Measurements from ENCODE around the gene SLC35F3.

Gene SLC35F3

DNA sequence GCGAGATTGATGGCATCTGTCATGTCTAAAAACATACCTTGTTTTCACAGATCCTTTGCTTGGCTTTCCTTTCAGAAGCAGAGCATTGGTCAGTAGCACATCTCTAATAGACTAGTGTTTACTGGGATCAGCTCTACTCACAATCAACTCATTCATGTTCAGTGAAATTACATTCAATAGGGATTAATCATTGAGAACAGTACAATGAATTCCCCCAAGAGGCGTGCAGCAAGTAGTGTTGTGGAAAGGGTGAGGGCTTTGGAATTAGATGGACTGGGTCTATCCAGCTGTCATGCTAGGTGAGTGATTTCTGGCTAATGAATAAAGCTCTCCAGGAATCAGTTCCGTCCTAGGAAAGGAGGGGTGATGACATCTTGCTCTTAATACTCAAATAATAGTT, 313.6 kb downstream of the SLC35F3 start:
- no peak overlapping the region for H3K4me2 ChIP-seq (ENCODE audit: low read length)
- H3K27ac ChIP-seq (ENCODE audit: low read depth, low read length) = no peak overlapping the region
- H3K27me3 ChIP-seq (ENCODE audit: control insufficient read depth, low read length) = no peaks in the 10 kb centered on the region

DNA sequence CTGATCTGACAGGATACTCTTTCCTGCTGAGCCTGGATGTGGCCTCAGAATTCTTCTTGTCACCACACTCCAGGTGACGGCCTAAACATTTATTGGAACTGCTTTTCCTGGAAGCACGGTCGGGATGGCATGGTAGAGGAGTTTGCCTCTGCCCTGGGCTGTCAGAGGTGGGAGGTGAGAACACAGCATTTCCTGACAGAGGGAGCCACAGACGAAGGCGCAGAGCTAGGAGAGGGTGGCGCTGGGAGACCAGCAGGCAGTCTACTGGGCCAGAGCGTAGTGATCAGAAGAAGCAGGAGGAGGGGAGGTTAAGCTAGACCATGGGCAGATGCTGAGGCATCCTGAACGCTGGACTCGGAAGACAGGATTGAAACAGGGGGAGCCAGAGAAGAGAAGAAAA, 315.2 kb downstream of the SLC35F3 start:
- Histone ChIP-seq H3K4me3 (ENCODE audit: low read length) (no peak overlapping the region), H3K9me3 (ENCODE audit: control insufficient read depth, insufficient read depth, low read length) (no peaks in the 10 kb centered on the region), H3K4me1 (ENCODE audit: control insufficient read depth, low read length) (no peaks in the 10 kb centered on the region), H3K36me3 (ENCODE audit: control insufficient read depth, low read length) (no peaks in the 10 kb centered on the region), H3K27ac (ENCODE audit: low read depth, low read length) (no peak overlapping the region), H3K79me2 (ENCODE audit: control insufficient read depth, low read length) (no peaks in the 10 kb centered on the region), H4K20me1 (ENCODE audit: control insufficient read depth, insufficient read depth, low read depth, low read length) (no peaks in the 10 kb centered on the region), H3K9me2 (replicated peaks; ENCODE audit: control insufficient read depth, low read length) (no peaks in the 10 kb centered on the region), H3F3A (ENCODE audit: control insufficient read depth, insufficient read depth) (no peaks in the 10 kb centered on the region), H3K4me2 (ENCODE audit: low read length) (no peak overlapping the region), H3K27me3 (ENCODE audit: control insufficient read depth, low read length) (no peaks in the 10 kb centered on the region)
- no peak for TF ChIP-seq EZH2phosphoT487 (IDR thresholded peaks at IDR 0.05; ENCODE audit: borderline replicate concordance, low read length)
- TF ChIP-seq, protein P1, sequence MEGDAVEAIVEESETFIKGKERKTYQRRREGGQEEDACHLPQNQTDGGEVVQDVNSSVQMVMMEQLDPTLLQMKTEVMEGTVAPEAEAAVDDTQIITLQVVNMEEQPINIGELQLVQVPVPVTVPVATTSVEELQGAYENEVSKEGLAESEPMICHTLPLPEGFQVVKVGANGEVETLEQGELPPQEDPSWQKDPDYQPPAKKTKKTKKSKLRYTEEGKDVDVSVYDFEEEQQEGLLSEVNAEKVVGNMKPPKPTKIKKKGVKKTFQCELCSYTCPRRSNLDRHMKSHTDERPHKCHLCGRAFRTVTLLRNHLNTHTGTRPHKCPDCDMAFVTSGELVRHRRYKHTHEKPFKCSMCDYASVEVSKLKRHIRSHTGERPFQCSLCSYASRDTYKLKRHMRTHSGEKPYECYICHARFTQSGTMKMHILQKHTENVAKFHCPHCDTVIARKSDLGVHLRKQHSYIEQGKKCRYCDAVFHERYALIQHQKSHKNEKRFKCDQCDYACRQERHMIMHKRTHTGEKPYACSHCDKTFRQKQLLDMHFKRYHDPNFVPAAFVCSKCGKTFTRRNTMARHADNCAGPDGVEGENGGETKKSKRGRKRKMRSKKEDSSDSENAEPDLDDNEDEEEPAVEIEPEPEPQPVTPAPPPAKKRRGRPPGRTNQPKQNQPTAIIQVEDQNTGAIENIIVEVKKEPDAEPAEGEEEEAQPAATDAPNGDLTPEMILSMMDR (IDR thresholded peaks at IDR 0.05; ENCODE audit: low read depth, low read length, poor library complexity, severe bottlenecking) = no peak

More for the DNA sequence above, 313.6 kb downstream of the SLC35F3 start:
- Histone ChIP-seq H3K9me2 (replicated peaks; ENCODE audit: control insufficient read depth, low read length) (no peaks in the 10 kb centered on the region), H3F3A (ENCODE audit: control insufficient read depth, insufficient read depth) (no peaks in the 10 kb centered on the region), H3K79me2 (ENCODE audit: control insufficient read depth, low read length) (no peaks in the 10 kb centered on the region), H3K36me3 (ENCODE audit: control insufficient read depth, low read length) (no peaks in the 10 kb centered on the region), H3K4me1 (ENCODE audit: control insufficient read depth, low read length) (no peaks in the 10 kb centered on the region), H3K4me3 (ENCODE audit: low read length) (no peak overlapping the region), H3K9me3 (ENCODE audit: control insufficient read depth, insufficient read depth, low read length) (no peaks in the 10 kb centered on the region), H4K20me1 (ENCODE audit: control insufficient read depth, insufficient read depth, low read depth, low read length) (no peaks in the 10 kb centered on the region)
- TF ChIP-seq, protein P1 (IDR thresholded peaks at IDR 0.05; ENCODE audit: low read depth, low read length, poor library complexity, severe bottlenecking) = no peak
- no peak for TF ChIP-seq EZH2phosphoT487 (IDR thresholded peaks at IDR 0.05; ENCODE audit: borderline replicate concordance, low read length)

DNA sequence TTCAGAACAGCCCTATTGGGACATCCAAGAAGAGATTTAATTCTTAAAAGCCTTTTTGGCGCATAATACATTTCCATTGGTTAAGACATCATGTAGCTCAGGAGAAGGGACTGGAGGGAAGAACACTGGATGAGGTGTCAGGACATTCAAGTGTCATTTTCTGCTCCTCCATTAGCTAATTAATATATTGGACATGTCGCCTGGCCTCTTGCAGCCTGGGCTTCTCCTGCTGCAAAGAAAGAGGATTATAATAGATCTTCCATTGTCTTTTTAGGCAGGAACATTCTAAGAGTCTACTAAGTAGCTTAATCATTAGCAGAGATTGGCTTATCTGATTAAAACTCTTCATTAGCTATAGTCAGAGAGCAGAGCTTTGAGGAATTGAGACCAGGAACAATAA, 317.1 kb downstream of the SLC35F3 start:
- Histone ChIP-seq H3K79me2 (ENCODE audit: control insufficient read depth, low read length) (no peaks in the 10 kb centered on the region), H3K4me2 (ENCODE audit: low read length) (no peak overlapping the region), H3K9me2 (replicated peaks; ENCODE audit: control insufficient read depth, low read length) (no peaks in the 10 kb centered on the region), H3K4me1 (ENCODE audit: control insufficient read depth, low read length) (no peaks in the 10 kb centered on the region), H3K36me3 (ENCODE audit: control insufficient read depth, low read length) (no peaks in the 10 kb centered on the region), H3K9me3 (ENCODE audit: control insufficient read depth, insufficient read depth, low read length) (no peaks in the 10 kb centered on the region), H3F3A (ENCODE audit: control insufficient read depth, insufficient read depth) (no peaks in the 10 kb centered on the region), H3K27ac (ENCODE audit: low read depth, low read length) (no peak overlapping the region), H4K20me1 (ENCODE audit: control insufficient read depth, insufficient read depth, low read depth, low read length) (no peaks in the 10 kb centered on the region), H3K27me3 (ENCODE audit: control insufficient read depth, low read length) (no peaks in the 10 kb centered on the region), H3K4me3 (ENCODE audit: low read length) (no peak overlapping the region)
- TF ChIP-seq, protein P1 (IDR thresholded peaks at IDR 0.05; ENCODE audit: low read depth, low read length, poor library complexity, severe bottlenecking) = no peak
- TF ChIP-seq EZH2phosphoT487 (IDR thresholded peaks at IDR 0.05; ENCODE audit: borderline replicate concordance, low read length) = no peak
